ENCODE results near the gene AKNA. TPM values are rescaled to one million over a fixed set of nuclear protein-coding genes. Genes with fewer than 3 reads are reported as not detected.
A peak's percentile ranks its signal among the peaks of the same experiment; 100 is the strongest.
"Not testable (repeated sequence)": the region's sequence is repeated elsewhere in the genome, so short reads cannot be mapped to it uniquely, and the experiment has no call there.

Gene AKNA
- total and polyA plus RNA-seq, 2 donors from 2014 or later, result 6.1 to 52.1 TPM

DNA sequence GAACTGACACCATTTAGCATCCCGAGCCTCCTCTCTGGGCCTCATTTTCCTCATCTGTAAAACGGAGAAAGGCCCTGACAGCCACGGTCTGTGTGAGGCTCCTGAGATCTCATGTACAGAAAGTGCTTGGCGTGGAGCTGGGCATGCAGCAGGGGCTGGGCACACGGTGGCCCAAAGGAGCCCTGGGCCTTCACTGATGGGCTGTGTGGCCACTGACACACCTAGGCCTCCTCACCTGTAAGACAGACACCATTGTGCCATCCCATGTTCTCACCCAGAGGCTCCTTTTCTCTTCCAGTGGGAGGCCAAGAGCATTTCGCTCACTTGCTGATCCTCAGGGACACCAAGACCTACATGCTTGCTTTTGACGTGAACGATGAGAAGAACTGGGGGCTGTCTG lies 63.3 kb downstream of the AKNA start:
- intact Hi-C loops (cut with DNase I), result no loop called here
- no peak for FAIRE-seq

GRCh38 chr9:114323849-114324248 lies 63.9 kb downstream of the AKNA start:
- H3K4me1 ChIP-seq (ENCODE audit: control insufficient read depth in 2 of 3, insufficient read depth in 2 of 3, low read depth in 1 of 3, low read length in 3 of 3); FAIRE-seq; H3K9ac ChIP-seq (ENCODE audit: low read length in 3 of 3); H3K27ac ChIP-seq (ENCODE audit: low read depth in 2 of 2, low read length in 2 of 2); H3K36me3 ChIP-seq (ENCODE audit: control insufficient read depth in 2 of 3, insufficient read depth in 3 of 3, low read length in 3 of 3); H3K27me3 ChIP-seq (ENCODE audit: control insufficient read depth, insufficient read depth, low read length); intact Hi-C loops (cut with DNase I); H3K4me3 ChIP-seq (ENCODE audit: low read length in 3 of 3); H3K9me3 ChIP-seq (ENCODE audit: control insufficient read depth in 2 of 3, insufficient read depth in 1 of 3, low read length in 3 of 3): not testable (repeated sequence)
- peak in 1 of 5 donors; percentile 4 for DNase-seq

More for the DNA sequence above, 63.3 kb downstream of the AKNA start:
- no peaks in the 10 kb centered on the region for H3K36me3 ChIP-seq (ENCODE audit: control insufficient read depth in 2 of 3, insufficient read depth in 3 of 3, low read length in 3 of 3)
- DNase-seq, result peak in 1 of 5 donors; percentile 19
- H3K27ac ChIP-seq (ENCODE audit: low read depth in 2 of 2, low read length in 2 of 2), result no peak overlapping the region
- H3K9ac ChIP-seq (ENCODE audit: low read length in 3 of 3), result no peak overlapping the region
- H3K4me3 ChIP-seq (ENCODE audit: low read length in 3 of 3), result no peak overlapping the region
- TF ChIP-seq, protein P1, sequence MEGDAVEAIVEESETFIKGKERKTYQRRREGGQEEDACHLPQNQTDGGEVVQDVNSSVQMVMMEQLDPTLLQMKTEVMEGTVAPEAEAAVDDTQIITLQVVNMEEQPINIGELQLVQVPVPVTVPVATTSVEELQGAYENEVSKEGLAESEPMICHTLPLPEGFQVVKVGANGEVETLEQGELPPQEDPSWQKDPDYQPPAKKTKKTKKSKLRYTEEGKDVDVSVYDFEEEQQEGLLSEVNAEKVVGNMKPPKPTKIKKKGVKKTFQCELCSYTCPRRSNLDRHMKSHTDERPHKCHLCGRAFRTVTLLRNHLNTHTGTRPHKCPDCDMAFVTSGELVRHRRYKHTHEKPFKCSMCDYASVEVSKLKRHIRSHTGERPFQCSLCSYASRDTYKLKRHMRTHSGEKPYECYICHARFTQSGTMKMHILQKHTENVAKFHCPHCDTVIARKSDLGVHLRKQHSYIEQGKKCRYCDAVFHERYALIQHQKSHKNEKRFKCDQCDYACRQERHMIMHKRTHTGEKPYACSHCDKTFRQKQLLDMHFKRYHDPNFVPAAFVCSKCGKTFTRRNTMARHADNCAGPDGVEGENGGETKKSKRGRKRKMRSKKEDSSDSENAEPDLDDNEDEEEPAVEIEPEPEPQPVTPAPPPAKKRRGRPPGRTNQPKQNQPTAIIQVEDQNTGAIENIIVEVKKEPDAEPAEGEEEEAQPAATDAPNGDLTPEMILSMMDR (IDR thresholded peaks at IDR 0.05; ENCODE audit: borderline replicate concordance, extremely low read depth, insufficient read depth), result no peak
- H3K9me3 ChIP-seq (ENCODE audit: control insufficient read depth in 2 of 3, insufficient read depth in 1 of 3, low read length in 3 of 3), result no peaks in the 10 kb centered on the region
- no peaks in the 10 kb centered on the region for H3K27me3 ChIP-seq (ENCODE audit: control insufficient read depth, insufficient read depth, low read length)
- no peaks in the 10 kb centered on the region for H3K4me1 ChIP-seq (ENCODE audit: control insufficient read depth in 2 of 3, insufficient read depth in 2 of 3, low read depth in 1 of 3, low read length in 3 of 3)

GRCh38 chr9:114322831-114323531 lies 64.8 kb downstream of the AKNA start, which contains the start of gene ORM1:
ORM1 (plus strand) TSS chr9:114323098; CDS start chr9:114323134, 36 bp downstream.
- H3K4me3 ChIP-seq (ENCODE audit: low read length in 3 of 3); FAIRE-seq; H3K4me1 ChIP-seq (ENCODE audit: control insufficient read depth in 2 of 3, insufficient read depth in 2 of 3, low read depth in 1 of 3, low read length in 3 of 3); H3K27me3 ChIP-seq (ENCODE audit: control insufficient read depth, insufficient read depth, low read length); H3K9ac ChIP-seq (ENCODE audit: low read length in 3 of 3); DNase-seq; H3K9me3 ChIP-seq (ENCODE audit: control insufficient read depth in 2 of 3, insufficient read depth in 1 of 3, low read length in 3 of 3); H3K36me3 ChIP-seq (ENCODE audit: control insufficient read depth in 2 of 3, insufficient read depth in 3 of 3, low read length in 3 of 3); intact Hi-C loops (cut with DNase I); H3K27ac ChIP-seq (ENCODE audit: low read depth in 2 of 2, low read length in 2 of 2): not testable (repeated sequence)

GRCh38 chr9:114322160-114322818 lies 65.5 kb downstream of the AKNA start:
- H3K27ac ChIP-seq (ENCODE audit: low read depth in 2 of 2, low read length in 2 of 2); H3K9me3 ChIP-seq (ENCODE audit: control insufficient read depth in 2 of 3, insufficient read depth in 1 of 3, low read length in 3 of 3); H3K4me1 ChIP-seq (ENCODE audit: control insufficient read depth in 2 of 3, insufficient read depth in 2 of 3, low read depth in 1 of 3, low read length in 3 of 3); H3K27me3 ChIP-seq (ENCODE audit: control insufficient read depth, insufficient read depth, low read length); H3K9ac ChIP-seq (ENCODE audit: low read length in 3 of 3); H3K4me3 ChIP-seq (ENCODE audit: low read length in 3 of 3); FAIRE-seq; intact Hi-C loops (cut with DNase I); H3K36me3 ChIP-seq (ENCODE audit: control insufficient read depth in 2 of 3, insufficient read depth in 3 of 3, low read length in 3 of 3): not testable (repeated sequence)
- DNase-seq, result peak in 1 of 5 donors; percentile 12

- Histone ChIP-seq H3K4me1 (ENCODE audit: control insufficient read depth in 2 of 3, insufficient read depth in 2 of 3, low read depth in 1 of 3, low read length in 3 of 3) (no peaks in the 10 kb centered on the region), H3K9ac (ENCODE audit: low read length in 3 of 3) (no peak overlapping the region), H3K4me3 (ENCODE audit: low read length in 3 of 3) (no peak overlapping the region), H3K36me3 (ENCODE audit: control insufficient read depth in 2 of 3, insufficient read depth in 3 of 3, low read length in 3 of 3) (no peaks in the 10 kb centered on the region), H3K9me3 (ENCODE audit: control insufficient read depth in 2 of 3, insufficient read depth in 1 of 3, low read length in 3 of 3) (no peaks in the 10 kb centered on the region), H3K27ac (ENCODE audit: low read depth in 2 of 2, low read length in 2 of 2) (no peak overlapping the region), H3K27me3 (ENCODE audit: control insufficient read depth, insufficient read depth, low read length) (no peaks in the 10 kb centered on the region)
- intact Hi-C loops (cut with DNase I), result no loop called here
- peak in 1 of 5 donors; percentile 3 for DNase-seq
- FAIRE-seq, result no peak
- TF ChIP-seq, protein P1 (IDR thresholded peaks at IDR 0.05; ENCODE audit: borderline replicate concordance, extremely low read depth, insufficient read depth), result no peak
These were observed 66.0 kb downstream of the AKNA start for GRCh38 chr9:114321759-114322158.

- intact Hi-C loops (cut with DNase I); H3K9ac ChIP-seq (ENCODE audit: low read length in 3 of 3); H3K27ac ChIP-seq (ENCODE audit: low read depth in 2 of 2, low read length in 2 of 2); H3K27me3 ChIP-seq (ENCODE audit: control insufficient read depth, insufficient read depth, low read length); H3K9me3 ChIP-seq (ENCODE audit: control insufficient read depth in 2 of 3, insufficient read depth in 1 of 3, low read length in 3 of 3); H3K36me3 ChIP-seq (ENCODE audit: control insufficient read depth in 2 of 3, insufficient read depth in 3 of 3, low read length in 3 of 3); FAIRE-seq; H3K4me1 ChIP-seq (ENCODE audit: control insufficient read depth in 2 of 3, insufficient read depth in 2 of 3, low read depth in 1 of 3, low read length in 3 of 3); H3K4me3 ChIP-seq (ENCODE audit: low read length in 3 of 3): not testable (repeated sequence)
- DNase-seq, result peak in 1 of 5 donors; percentile 7
These were observed 67.1 kb downstream of the AKNA start for GRCh38 chr9:114320710-114321109.

All from kidney (tissue), 14 donors.